HepG2 (cell line): ENCODE measurements around the gene SDR39U1.
A peak's percentile ranks its signal among the peaks of the same experiment; 100 is the strongest.

ENCODE experiments used
- CHCHD3 ChIP-seq: sonication (generic); formaldehyde crosslinking; IDR thresholded peaks from 2 replicates; pipeline ENCODE4 v1.8.0; 2022; ENCODE audit warnings: mild to moderate bottlenecking, missing genetic modification reagents, moderate library complexity
- IRF1 ChIP-seq: sonication (generic); formaldehyde crosslinking; IDR thresholded peaks from 2 replicates; pipeline ENCODE4 v1.4.0; 2020; ENCODE audit warnings: low read depth, mild to moderate bottlenecking, missing genetic modification reagents
- POLR2A ChIP-seq, 2 experiments: IDR thresholded peaks; 2 replicates each; pipeline ENCODE4 v1.6.1; 2011; ENCODE audit warnings: low read depth in 2 of 2, low read length in 2 of 2, mild to moderate bottlenecking in 1 of 2, moderate library complexity in 1 of 2; ENCODE audit not compliant: insufficient read depth in 1 of 2
- RBM22 ChIP-seq: fragments of 200-400 bp; formaldehyde crosslinking; optimal IDR thresholded peaks from 2 replicates; pipeline ENCODE3; 2017; ENCODE audit warnings: mild to moderate bottlenecking, low read length, moderate library complexity
- SOX13 ChIP-seq, 3 experiments: fragments of 450-650 bp in 1 of 3; sonication (generic) in 1 of 3; formaldehyde crosslinking in 1 of 3; IDR thresholded peaks in 2 of 3; conservative IDR thresholded peaks in 1 of 3; 2 replicates each; pipeline versions ENCODE4 v1.5.0 to v1.6.1; 2016 to 2020; ENCODE audit warnings: antibody characterized with exemption in 1 of 3, mild to moderate bottlenecking in 1 of 3, missing compliant biosample characterization in 1 of 3, missing genetic modification reagents in 1 of 3, moderate library complexity in 1 of 3
- SP4 ChIP-seq: sonication (generic); formaldehyde crosslinking; IDR thresholded peaks from 2 replicates; pipeline ENCODE4 v1.8.1; 2023; ENCODE audit warnings: mild to moderate bottlenecking, missing genetic modification reagents
- ZBTB7A ChIP-seq: sonication (generic); formaldehyde crosslinking; IDR thresholded peaks from 2 replicates; pipeline ENCODE4 v1.8.0; 2022; ENCODE audit warnings: mild to moderate bottlenecking, missing genetic modification reagents
- ZNF180 ChIP-seq: sonication (generic); formaldehyde crosslinking; IDR thresholded peaks from 2 replicates; pipeline ENCODE4 v1.4.0; 2020; ENCODE audit warnings: low read depth, missing genetic modification reagents, borderline replicate concordance
- ZNF256 ChIP-seq: sonication (generic); formaldehyde crosslinking; conservative IDR thresholded peaks from 2 replicates; pipeline ENCODE4 v1.4.0; 2020; ENCODE audit warnings: missing genetic modification reagents
- ZNF530 ChIP-seq: sonication (generic); formaldehyde crosslinking; IDR thresholded peaks from 2 replicates; pipeline ENCODE4 v1.5.0; 2020; ENCODE audit warnings: low read depth, mild to moderate bottlenecking, missing genetic modification reagents
- ZNF564 ChIP-seq: sonication (generic); formaldehyde crosslinking; IDR thresholded peaks from 2 replicates; pipeline ENCODE4 v1.8.1; 2023; ENCODE audit warnings: mild to moderate bottlenecking, missing genetic modification reagents
- ZNF616 ChIP-seq: sonication (generic); formaldehyde crosslinking; IDR thresholded peaks from 2 replicates; pipeline ENCODE4 v1.5.0; 2020; ENCODE audit warnings: low read depth, mild to moderate bottlenecking, missing genetic modification reagents

GRCh38 chr14:24437020-24437735 is 5.4 kb downstream of the SDR39U1 start:
- TF ChIP-seq SP4 (CRISPR knock-in tag) (no peak), ZNF564 (CRISPR knock-in tag) (no peak), POLR2A (IDR thresholded peaks at IDR 0.05; ENCODE audit: insufficient read depth in 1 of 2, low read depth in 2 of 2, low read length in 2 of 2) (no peak), ZNF180 (CRISPR knock-in tag) (no peak), ZBTB7A (CRISPR knock-in tag) (no peak), ZNF530 (CRISPR knock-in tag) (no peak), ZNF616 (CRISPR knock-in tag) (no peak), SOX13 (IDR thresholded peaks at IDR 0.05) (no peak), SOX13 (CRISPR knock-in tag; conservative IDR thresholded peaks at IDR 0.05 in 1 of 2, IDR thresholded peaks at IDR 0.05 in 1 of 2) (no peak), ZNF256 (no peak), IRF1 (no peak), RBM22 (peak; percentile 78), CHCHD3 (0 out of 2 replicates have a peak, but pooled peaks have one; percentile 64)
